Hair follicular keratinocyte (primary cell): ENCODE results near the gene C1QTNF12. TPM values are rescaled to one million over a fixed set of nuclear protein-coding genes. Genes with fewer than 3 reads are reported as not detected.

Experiments used
- total RNA-seq: library from RNA; depleted of rRNA; stranded (reverse); fragments of >200 nt; gene quantifications from 2 replicates; pipeline ENCODE4 v1.2.3, GENCODE V29; 2015

The C1QTNF12 gene
- 1.5 TPM in 1 of 2 replicates, not detected in the other for total RNA-seq

DNA sequence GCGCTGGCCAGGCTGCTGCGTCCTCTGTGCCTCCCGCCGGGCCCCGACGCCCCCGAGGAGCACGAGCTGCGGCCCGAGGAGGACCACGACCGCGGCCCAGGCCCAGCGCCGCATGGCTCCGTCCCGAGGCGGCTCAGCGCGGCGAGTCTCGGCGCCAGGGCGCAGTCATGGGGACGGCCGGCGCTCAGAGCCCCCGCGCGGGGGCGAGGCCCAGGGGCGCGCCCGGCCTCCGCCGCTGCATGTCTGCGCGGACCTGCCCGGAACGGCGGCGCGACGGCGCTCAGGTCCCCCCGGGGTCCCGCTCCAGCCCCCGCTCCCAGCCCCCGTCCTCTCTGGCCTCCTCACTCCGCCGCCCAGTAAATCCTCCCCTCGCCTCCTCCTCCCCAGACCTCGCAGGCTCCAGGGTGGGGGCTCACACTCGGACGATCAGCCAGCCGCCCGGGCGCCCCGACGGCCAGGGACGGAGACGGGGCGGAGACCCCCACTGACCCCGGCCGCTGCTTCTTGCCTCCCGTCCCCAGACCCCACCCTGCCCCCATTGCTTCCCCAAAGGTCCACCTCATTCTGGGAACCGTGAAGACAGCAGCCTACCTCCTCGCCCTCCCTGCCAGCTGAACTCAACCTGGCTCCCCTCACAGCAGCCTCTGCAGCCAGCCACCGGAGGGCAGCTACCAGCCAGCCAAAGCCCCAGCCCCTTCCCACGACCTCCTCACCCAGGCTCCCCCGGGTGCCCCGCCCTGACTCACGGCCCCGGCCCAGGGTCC is at the start of gene C1QTNF12:
TSS of gene C1QTNF12 (minus strand) at position 146 of the 764 bp plus-strand sequence. CDS start at position 114, 32 bp downstream.

GRCh38 chr1:1273512-1274298 is 27.2 kb upstream of the C1QTNF12 start, which contains the start of gene UBE2J2:
Gene UBE2J2, minus strand, starts transcription at chr1:1273854. Its CDS starts 5,862 bp downstream, at chr1:1267992.

GRCh38 chr1:1232208-1232795 is 14.2 kb downstream of the C1QTNF12 start, which contains the start of gene B3GALT6:
Gene B3GALT6, plus strand, starts transcription at chr1:1232237. Its CDS starts 42 bp downstream, at chr1:1232279.

GRCh38 chr1:1231400-1232207 is 14.9 kb downstream of the C1QTNF12 start, which contains the start of gene SDF4:
Gene SDF4, minus strand, starts transcription at chr1:1232001. Its CDS starts 3,229 bp downstream, at chr1:1228772.

DNA sequence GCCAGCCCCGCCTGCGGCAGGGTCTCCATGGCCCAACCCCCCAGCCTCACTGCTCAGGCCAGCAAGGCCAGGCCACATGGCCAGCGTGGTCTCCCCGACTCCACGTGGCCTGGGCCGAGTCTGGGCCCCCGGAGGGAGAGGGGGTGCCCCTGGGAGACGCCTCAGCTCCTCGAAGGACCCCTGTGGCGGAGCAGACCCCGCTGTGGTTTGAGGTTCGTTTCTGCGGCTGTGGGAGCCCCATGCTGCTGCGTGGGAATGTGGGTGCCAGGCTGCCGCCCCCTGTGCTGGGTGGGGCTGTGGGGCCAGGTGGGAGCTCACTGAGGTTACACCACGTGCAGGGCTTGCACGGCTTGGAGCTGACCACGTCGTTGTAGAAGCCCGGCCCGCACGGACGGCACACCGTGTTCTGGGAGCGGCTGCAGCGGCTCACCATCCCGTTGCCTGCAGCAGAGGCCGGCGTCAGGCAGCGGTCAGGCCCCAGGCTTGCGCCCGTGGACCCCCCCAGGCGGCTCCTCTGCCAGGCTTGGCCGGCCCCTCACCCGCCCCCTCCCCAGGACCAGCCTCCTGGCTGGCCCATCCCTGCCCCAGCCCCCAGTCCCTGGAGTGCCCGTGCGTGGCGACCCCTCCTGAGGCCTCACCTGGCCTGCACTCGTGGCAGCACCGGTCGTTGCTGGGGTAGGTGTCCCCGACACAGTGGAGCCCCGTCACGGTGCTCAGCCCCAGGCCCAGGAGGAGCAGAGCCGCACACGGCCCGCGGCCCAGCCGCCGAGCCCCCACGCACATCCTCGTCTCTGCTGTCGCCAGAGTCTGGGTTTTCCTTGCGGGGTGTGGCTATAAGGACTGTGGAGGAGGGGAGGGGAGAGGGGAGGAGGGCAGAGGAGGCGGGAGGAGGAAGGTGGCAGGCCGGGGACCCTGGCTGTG is 32.9 kb downstream of the C1QTNF12 start, which contains the start of gene TNFRSF4:
TSS of gene TNFRSF4 (minus strand) at position 809 of the 921 bp plus-strand sequence. CDS start at position 783, 26 bp downstream.

GRCh38 chr1:1206376-1206965 is 40.1 kb downstream of the C1QTNF12 start, which contains the start of gene TNFRSF18:
Gene TNFRSF18, minus strand, starts transcription at chr1:1206592. Its CDS starts 21 bp downstream, at chr1:1206571.

Other genes starting within 250 kb of the C1QTNF12 start
- 3.0 and 5.6 TPM in 2 replicates for gene HES4, start 246.6 kb downstream of the C1QTNF12 start, total RNA-seq
- gene ISG15, start 233.2 kb downstream of the C1QTNF12 start, total RNA-seq: 29.4 and 34.9 TPM in 2 replicates
- gene AGRN, start 226.6 kb downstream of the C1QTNF12 start, total RNA-seq: 211 and 412 TPM in 2 replicates
- 0.08 and 0.15 TPM in 2 replicates for gene RNF223, start 172.4 kb downstream of the C1QTNF12 start, total RNA-seq
- 19.8 and 25.9 TPM in 2 replicates for gene C1orf159, start 130.6 kb downstream of the C1QTNF12 start, total RNA-seq
- gene TTLL10, start 72.8 kb downstream of the C1QTNF12 start, total RNA-seq: not detected in 2 replicates
- gene TNFRSF18, start 40.1 kb downstream of the C1QTNF12 start, total RNA-seq: not detected in 2 replicates
- not detected in 2 replicates for gene TNFRSF4, start 32.6 kb downstream of the C1QTNF12 start, total RNA-seq
- gene SDF4, start 14.7 kb downstream of the C1QTNF12 start, total RNA-seq: 146 and 147 TPM in 2 replicates
- gene B3GALT6, start 14.5 kb downstream of the C1QTNF12 start, total RNA-seq: 20.5 and 27.3 TPM in 2 replicates
- gene UBE2J2, start 27.1 kb upstream of the C1QTNF12 start, total RNA-seq: 28.3 and 55.2 TPM in 2 replicates
- 0.08 and 0.16 TPM in 2 replicates for gene SCNN1D, start 33.7 kb upstream of the C1QTNF12 start, total RNA-seq
- 17.6 and 25.7 TPM in 2 replicates for gene ACAP3, start 61.2 kb upstream of the C1QTNF12 start, total RNA-seq
- gene PUSL1, start 61.9 kb upstream of the C1QTNF12 start, total RNA-seq: 41.2 and 61.1 TPM in 2 replicates
- gene INTS11, start 77.9 kb upstream of the C1QTNF12 start, total RNA-seq: 78.0 and 80.0 TPM in 2 replicates
- 29.1 and 32.2 TPM in 2 replicates for gene CPTP, start 78.1 kb upstream of the C1QTNF12 start, total RNA-seq
- under 0.01 TPM in 1 of 2 replicates, not detected in the other for gene TAS1R3, start 84.6 kb upstream of the C1QTNF12 start, total RNA-seq
- 109 and 156 TPM in 2 replicates for gene DVL1, start 102.7 kb upstream of the C1QTNF12 start, total RNA-seq
- gene MXRA8, start 111.8 kb upstream of the C1QTNF12 start, total RNA-seq: 0.39 and 2.0 TPM in 2 replicates
- gene AURKAIP1, start 128.5 kb upstream of the C1QTNF12 start, total RNA-seq: 170 and 228 TPM in 2 replicates
- 39.0 and 54.7 TPM in 2 replicates for gene CCNL2, start 152.6 kb upstream of the C1QTNF12 start, total RNA-seq
- gene MRPL20, start 160.6 kb upstream of the C1QTNF12 start, total RNA-seq: 106 and 211 TPM in 2 replicates
- gene ANKRD65, start 174.6 kb upstream of the C1QTNF12 start, total RNA-seq: 4.9 and 5.8 TPM in 2 replicates
- 7.6 and 12.5 TPM in 2 replicates for gene VWA1, start 189.0 kb upstream of the C1QTNF12 start, total RNA-seq
- gene ATAD3C, start 203.0 kb upstream of the C1QTNF12 start, total RNA-seq: not detected in 2 replicates
- gene ATAD3B, start 225.0 kb upstream of the C1QTNF12 start, total RNA-seq: 15.9 and 49.1 TPM in 2 replicates